HG02852 (cell line): ENCODE measurements around the gene HDAC11.

ENCODE experiments used
- ATAC-seq: cut with Tn5 transposase; IDR thresholded peaks from one replicate; pipeline ENCODE4 v1.9.1; 2021; ENCODE audit warnings: mild to moderate bottlenecking, moderate library complexity; ENCODE audit not compliant: unreplicated experiment

HDAC11 gene

GRCh38 chr3:13506680-13507079, 26.6 kb downstream of the HDAC11 start:
- ATAC-seq = no peak

- ATAC-seq = no peak
Observed at GRCh38 chr3:13507247-13507569, 27.1 kb downstream of the HDAC11 start.

- no peak for ATAC-seq
Observed at GRCh38 chr3:13507570-13508339, 27.6 kb downstream of the HDAC11 start.

GRCh38 chr3:13508496-13508895, 28.4 kb downstream of the HDAC11 start:
- ATAC-seq = no peak

- ATAC-seq = no peak
Observed at GRCh38 chr3:13509059-13509815, 29.1 kb downstream of the HDAC11 start.

GRCh38 chr3:13509816-13510192, 29.7 kb downstream of the HDAC11 start:
- no peak for ATAC-seq

GRCh38 chr3:13512451-13512850, 32.3 kb downstream of the HDAC11 start:
- no peak for ATAC-seq

GRCh38 chr3:13513051-13513912, 33.2 kb downstream of the HDAC11 start:
- no peak for ATAC-seq

GRCh38 chr3:13513913-13514517, 33.9 kb downstream of the HDAC11 start:
- ATAC-seq = no peak

GRCh38 chr3:13514639-13515435, 34.7 kb downstream of the HDAC11 start:
- ATAC-seq = no peak

GRCh38 chr3:13515786-13516759, 36.0 kb downstream of the HDAC11 start:
- no peak for ATAC-seq

GRCh38 chr3:13516760-13517135, 36.6 kb downstream of the HDAC11 start:
- ATAC-seq = no peak

GRCh38 chr3:13517253-13517977, 37.3 kb downstream of the HDAC11 start:
- no peak for ATAC-seq

- ATAC-seq = no peak
Observed at GRCh38 chr3:13518516-13518953, 38.4 kb downstream of the HDAC11 start.

- ATAC-seq = no peak
Observed at GRCh38 chr3:13519006-13519791, 39.1 kb downstream of the HDAC11 start.

- no peak for ATAC-seq
Observed at GRCh38 chr3:13520326-13520880, 40.3 kb downstream of the HDAC11 start.

- ATAC-seq = no peak
Observed at GRCh38 chr3:13521309-13521708, 41.2 kb downstream of the HDAC11 start.
